PC-3 (cell line): ENCODE measurements around the gene MAML2. TPM values are rescaled to one million over a fixed set of nuclear protein-coding genes. Genes with fewer than 3 reads are reported as not detected.
"Not testable (repeated sequence)": the region's sequence is repeated elsewhere in the genome, so short reads cannot be mapped to it uniquely, and the experiment has no call there.

Source experiments
- ATAC-seq: fragments of 200-7000 bp; cut with Tn5 transposase; 2 replicates; pipeline ENCODE4 v1.9.1; 2020; ENCODE audit warnings: mild to moderate bottlenecking, moderate library complexity
- BruUV-seq: library from RNA; stranded (reverse); fragments of 400-500 nt; replicated peaks from 2 replicates; lab custom pipeline; 2021; lab: Mats Ljungman, UMichigan
- CTCF ChIA-PET: fragments of 300-600 bp; sonication (Branson Sonifier 250); formaldehyde crosslinking; loops from one replicate; lab custom pipeline; 2022; ENCODE audit warnings: antibody characterized with exemption; lab: Charles Lee
- POLR2A ChIA-PET: fragments of 300-600 bp; sonication (Branson Sonifier 250); formaldehyde crosslinking; loops from one replicate; lab custom pipeline; 2022; ENCODE audit warnings: antibody characterized with exemption; ENCODE audit not compliant: unreplicated experiment; lab: Charles Lee
- DNase-seq: peaks from one replicate; pipeline ENCODE4 v3.0.0-alpha.2; 2015
- H2AFZ ChIP-seq: fragments of 300-600 bp; sonication (generic); 2 replicates; pipeline ENCODE4 v1.6.0; 2016; ENCODE audit warnings: antibody characterized with exemption, low read length
- H3F3A ChIP-seq: fragments of 300-600 bp; sonication (generic); one replicate; pipeline ENCODE4 v1.6.0; 2017; ENCODE audit warnings: antibody characterized with exemption, low read length, control low read depth, mild to moderate bottlenecking; ENCODE audit not compliant: unreplicated experiment
- H3K27ac ChIP-seq: fragments of 300-600 bp; sonication (generic); 2 replicates; pipeline ENCODE4 v1.5.1; 2016; ENCODE audit warnings: mild to moderate bottlenecking, low read length
- H3K27me3 ChIP-seq: fragments of 300-600 bp; sonication (generic); 2 replicates; pipeline ENCODE4 v1.6.1; 2016; ENCODE audit warnings: low read length, mixed read lengths
- H3K36me3 ChIP-seq: fragments of 300-600 bp; sonication (generic); 2 replicates; pipeline ENCODE4 v1.6.1; 2016; ENCODE audit warnings: low read depth, mixed run types, low read length, mixed read lengths
- H3K4me1 ChIP-seq: fragments of 300-600 bp; sonication (generic); 2 replicates; pipeline ENCODE4 v1.5.1; 2016; ENCODE audit warnings: low read length; ENCODE audit not compliant: insufficient read depth
- H3K4me2 ChIP-seq: fragments of 300-600 bp; sonication (generic); 2 replicates; pipeline ENCODE4 v1.6.0; 2016; ENCODE audit warnings: low read length
- H3K4me3 ChIP-seq: fragments of 300-600 bp; sonication (generic); 2 replicates; pipeline ENCODE4 v1.5.1; 2016; ENCODE audit warnings: mild to moderate bottlenecking, low read length, mixed read lengths
- H3K79me2 ChIP-seq: fragments of 300-600 bp; sonication (generic); 2 replicates; pipeline ENCODE4 v1.6.1; 2017; ENCODE audit warnings: low read length, mixed read lengths
- H3K9ac ChIP-seq: fragments of 300-600 bp; sonication (generic); 2 replicates; pipeline ENCODE4 v1.6.0; 2016; ENCODE audit warnings: mild to moderate bottlenecking, low read length
- H3K9me2 ChIP-seq: fragments of 300-600 bp; sonication (generic); replicated peaks from 2 replicates; pipeline ENCODE4 v1.6.1; 2016; ENCODE audit warnings: mixed run types, low read length, mixed read lengths
- H3K9me3 ChIP-seq: fragments of 300-600 bp; sonication (generic); 2 replicates; pipeline ENCODE4 v1.6.1; 2016; ENCODE audit warnings: low read length, mixed read lengths
- H4K20me1 ChIP-seq: fragments of 300-600 bp; sonication (generic); 2 replicates; pipeline ENCODE4 v1.6.1; 2016; ENCODE audit warnings: low read length, mixed read lengths
- EZH2 ChIP-seq: fragments of 300-600 bp; sonication (generic); IDR thresholded peaks from one replicate; pipeline ENCODE4 v1.6.1; 2017; ENCODE audit warnings: antibody characterized with exemption, mild to moderate bottlenecking, low read length; ENCODE audit not compliant: unreplicated experiment
- EZH2phosphoT487 ChIP-seq: fragments of 300-600 bp; sonication (generic); IDR thresholded peaks from 2 replicates; pipeline ENCODE4 v1.6.1; 2018; ENCODE audit warnings: mild to moderate bottlenecking, antibody characterized with exemption, low read length, borderline replicate concordance
- intact Hi-C: fragments of 100-400 bp; cut with micrococcal nuclease; formaldehyde crosslinking; loops from 2 replicates; pipeline ENCODE4 v1.9.0; 2023
- total RNA-seq: library from RNA; depleted of rRNA; stranded (reverse); fragments of >200 nt; gene quantifications from 2 replicates; pipeline ENCODE4 v1.2.3, GENCODE V29; 2014
- TF ChIP-seq, protein P1 (sequence below): fragments of 300-600 bp; sonication (generic); conservative IDR thresholded peaks from 2 replicates; pipeline ENCODE4 v1.5.1; 2017; ENCODE audit warnings: antibody characterized with exemption, low read depth, mild to moderate bottlenecking, low read length

MAML2 gene
- total RNA-seq, 1 experiment from 2014 or later = 10.9 TPM

DNA sequence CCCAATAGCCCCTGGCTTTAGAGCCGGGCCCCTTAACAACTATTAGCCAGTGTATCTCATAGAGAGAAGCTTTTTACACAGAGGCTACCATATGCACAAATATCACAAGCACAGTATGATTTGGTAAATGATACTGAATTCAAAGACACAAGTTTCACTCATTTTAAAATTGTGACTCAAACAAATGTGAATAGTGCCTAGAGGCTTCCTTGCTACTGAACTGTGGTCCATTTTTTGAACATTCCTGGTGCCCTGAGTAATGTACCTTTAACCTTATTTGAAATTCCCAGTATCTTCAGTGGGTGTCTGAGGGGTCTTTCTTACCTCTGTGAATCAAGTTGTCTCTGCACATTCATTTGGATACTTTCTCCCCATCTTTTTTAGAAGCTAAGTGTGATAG lies 156.2 kb downstream of the MAML2 start:
- Histone ChIP-seq H3K4me3 (no peak overlapping the region), H4K20me1 (no peaks in the 10 kb centered on the region), H3K27ac (peak overlapping the region; percentile 59), H3K9me2 (no peaks in the 10 kb centered on the region), H3K27me3 (no peaks in the 10 kb centered on the region), H3K9ac (0 out of 2 replicates have a peak overlapping the region, but pooled peaks have one; percentile 6), H3K4me1 (peaks cover 28% of the 10 kb centered on the region), H3F3A (no peaks in the 10 kb centered on the region), H3K79me2 (no peaks in the 10 kb centered on the region), H3K9me3 (no peaks in the 10 kb centered on the region), H3K4me2 (peak overlapping the region; percentile 51), H2AFZ (no peak overlapping the region), H3K36me3 (no peaks in the 10 kb centered on the region)
- ATAC-seq = peak; percentile 19; the same call in 1 of the 2 replicates
- no peak for TF ChIP-seq EZH2
- no peak for TF ChIP-seq EZH2phosphoT487
- TF ChIP-seq, protein P1, sequence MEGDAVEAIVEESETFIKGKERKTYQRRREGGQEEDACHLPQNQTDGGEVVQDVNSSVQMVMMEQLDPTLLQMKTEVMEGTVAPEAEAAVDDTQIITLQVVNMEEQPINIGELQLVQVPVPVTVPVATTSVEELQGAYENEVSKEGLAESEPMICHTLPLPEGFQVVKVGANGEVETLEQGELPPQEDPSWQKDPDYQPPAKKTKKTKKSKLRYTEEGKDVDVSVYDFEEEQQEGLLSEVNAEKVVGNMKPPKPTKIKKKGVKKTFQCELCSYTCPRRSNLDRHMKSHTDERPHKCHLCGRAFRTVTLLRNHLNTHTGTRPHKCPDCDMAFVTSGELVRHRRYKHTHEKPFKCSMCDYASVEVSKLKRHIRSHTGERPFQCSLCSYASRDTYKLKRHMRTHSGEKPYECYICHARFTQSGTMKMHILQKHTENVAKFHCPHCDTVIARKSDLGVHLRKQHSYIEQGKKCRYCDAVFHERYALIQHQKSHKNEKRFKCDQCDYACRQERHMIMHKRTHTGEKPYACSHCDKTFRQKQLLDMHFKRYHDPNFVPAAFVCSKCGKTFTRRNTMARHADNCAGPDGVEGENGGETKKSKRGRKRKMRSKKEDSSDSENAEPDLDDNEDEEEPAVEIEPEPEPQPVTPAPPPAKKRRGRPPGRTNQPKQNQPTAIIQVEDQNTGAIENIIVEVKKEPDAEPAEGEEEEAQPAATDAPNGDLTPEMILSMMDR = no peak
- ChIA-PET CTCF (interaction anchor here (0.6 to 0.7 kb wide), 2 partner anchors 116 to 155 kb away, joined by 4 to 5 read pairs; no protein-coding TSS in a partner anchor), POLR2A (no interaction called here)
- intact Hi-C loops = no loop called here
- no TSS peak for BruUV-seq
- DNase-seq = peak; percentile 75

DNA sequence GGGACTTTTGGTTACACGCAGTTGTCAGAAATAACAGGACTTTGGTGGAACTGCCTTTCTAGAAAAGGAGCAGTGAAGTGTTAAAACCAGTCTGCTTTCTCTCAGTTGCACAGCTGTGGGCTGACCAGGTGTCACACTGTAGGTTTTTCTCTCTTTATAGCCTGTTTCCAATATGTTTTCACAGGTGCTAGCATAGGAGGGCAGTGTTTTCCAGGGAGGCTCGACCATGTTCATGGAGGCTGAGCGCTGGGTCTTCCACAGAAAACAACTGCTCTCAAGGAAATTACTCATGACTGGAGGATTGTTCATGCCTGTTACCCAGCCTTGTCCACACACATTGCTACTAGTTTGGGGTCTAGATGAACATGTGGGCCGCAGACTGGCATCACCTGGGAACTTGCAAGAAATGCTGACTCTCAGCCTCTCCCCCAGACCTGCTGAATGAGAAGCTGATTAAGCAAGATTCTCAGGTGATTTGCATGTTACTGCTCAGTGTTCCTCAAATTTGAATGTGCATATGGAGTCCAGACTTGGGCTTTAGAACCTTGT lies 157.7 kb downstream of the MAML2 start:
- Histone ChIP-seq H3K36me3 (no peaks in the 10 kb centered on the region), H3F3A (no peaks in the 10 kb centered on the region), H3K4me2 (no peak overlapping the region), H3K4me1 (peaks cover 28% of the 10 kb centered on the region), H2AFZ (no peak overlapping the region), H3K9me2 (no peaks in the 10 kb centered on the region), H3K27me3 (no peaks in the 10 kb centered on the region), H3K9ac (no peak overlapping the region), H3K27ac (no peak overlapping the region), H4K20me1 (no peaks in the 10 kb centered on the region), H3K9me3 (no peaks in the 10 kb centered on the region), H3K4me3 (no peak overlapping the region), H3K79me2 (no peaks in the 10 kb centered on the region)
- DNase-seq = no peak
- intact Hi-C loops = no loop called here
- no peak for ATAC-seq
- POLR2A ChIA-PET = no interaction called here
- TF ChIP-seq, protein P1 = no peak
- TF ChIP-seq EZH2phosphoT487 = no peak
- TF ChIP-seq EZH2 = no peak
- BruUV-seq = no TSS peak
- CTCF ChIA-PET = no interaction called here

DNA sequence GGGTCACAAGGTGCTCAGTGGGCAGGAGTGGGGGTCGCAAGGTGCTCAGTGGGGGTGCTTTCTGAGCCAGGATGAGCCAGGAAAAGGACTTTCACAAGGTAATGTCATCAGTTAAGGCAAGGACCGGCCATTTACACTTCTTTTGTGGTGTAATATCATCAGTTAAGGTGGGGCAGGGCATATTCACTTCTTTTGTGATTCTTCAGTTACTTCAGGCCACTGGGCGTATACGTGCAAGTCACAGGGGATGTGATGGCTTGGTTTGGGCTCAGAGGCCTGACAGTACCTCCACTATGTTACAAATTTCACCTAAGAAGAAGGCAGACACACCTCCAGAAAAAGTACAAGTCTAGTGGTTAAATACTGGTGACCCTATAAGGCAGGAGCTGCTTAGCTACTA lies 162.1 kb downstream of the MAML2 start:
- H4K20me1 ChIP-seq, H3K4me3 ChIP-seq, H3K36me3 ChIP-seq, H3K4me1 ChIP-seq, DNase-seq, H3K27me3 ChIP-seq, H3K9me2 ChIP-seq, H3K9ac ChIP-seq, H3K9me3 ChIP-seq, POLR2A ChIA-PET, H3F3A ChIP-seq, H3K79me2 ChIP-seq, intact Hi-C loops, H3K4me2 ChIP-seq, CTCF ChIA-PET, ATAC-seq, H2AFZ ChIP-seq, BruUV-seq, H3K27ac ChIP-seq: not testable (repeated sequence)
